PFSK-1 (cell line): ENCODE measurements around the gene KRT13.

Experiments used
- FOXP2 ChIP-seq: optimal IDR thresholded peaks from 2 replicates; pipeline ENCODE3; 2011; ENCODE audit warnings: borderline replicate concordance, control low read depth, inconsistent platforms; ENCODE audit not compliant: insufficient read depth; ENCODE audit errors: extremely low read length, extremely low read depth
- POLR2AphosphoS5 ChIP-seq: IDR thresholded peaks from 2 replicates; pipeline ENCODE4 v1.6.1; 2012; ENCODE audit warnings: low read depth, mild to moderate bottlenecking, control low read depth, low read length, moderate library complexity
- SIN3A ChIP-seq: IDR thresholded peaks from 2 replicates; pipeline ENCODE4 v1.6.1; 2012; ENCODE audit warnings: mild to moderate bottlenecking, low read length, moderate library complexity, borderline replicate concordance; ENCODE audit not compliant: insufficient read depth
- TAF1 ChIP-seq: IDR thresholded peaks from 2 replicates; pipeline ENCODE4 v1.6.1; 2012; ENCODE audit warnings: low read length, control low read depth, borderline replicate concordance; ENCODE audit not compliant: insufficient read depth
- TF ChIP-seq, protein P1 (sequence below), 2 experiments: IDR thresholded peaks; 2 replicates each; pipeline versions ENCODE4 v1.6.1 to v1.8.0; 2011 to 2012; ENCODE audit warnings: low read depth in 2 of 2, low read length in 2 of 2, control low read depth in 1 of 2, inconsistent platforms in 1 of 2, mild to moderate bottlenecking in 1 of 2, moderate library complexity in 1 of 2; ENCODE audit not compliant: insufficient read depth in 1 of 2

The KRT13 gene

DNA sequence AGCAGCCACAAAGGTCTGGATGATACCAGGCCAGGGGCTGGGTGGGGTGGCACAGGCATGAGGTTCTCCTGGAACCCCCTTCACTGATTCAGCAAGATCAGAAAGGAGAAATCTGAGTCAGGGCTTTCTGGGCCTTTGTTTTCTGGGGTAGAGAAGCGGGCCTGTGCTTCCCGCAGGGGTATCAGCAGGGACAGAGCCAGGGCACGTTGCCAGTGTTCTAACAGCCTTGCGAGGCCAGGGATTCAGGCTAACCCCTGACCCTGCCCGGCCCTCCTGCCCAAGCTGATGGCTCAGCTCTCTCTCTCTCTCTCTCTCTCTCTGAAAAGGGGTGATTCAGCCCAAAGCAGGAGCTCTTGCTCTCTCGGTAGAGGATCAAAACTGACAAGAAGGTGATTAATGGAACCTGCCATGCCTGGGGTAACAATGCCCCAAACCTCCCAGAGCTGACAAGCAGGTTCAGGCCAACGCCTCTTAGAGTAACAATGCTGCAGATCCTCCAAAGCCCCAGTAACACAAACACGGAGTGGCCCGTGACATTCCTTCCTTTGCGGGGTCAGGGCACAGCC, 2.0 kb upstream of the KRT13 start:
- TF ChIP-seq FOXP2, result no peak
- no peak for TF ChIP-seq POLR2AphosphoS5
- no peak for TF ChIP-seq SIN3A
- TF ChIP-seq, protein P1, sequence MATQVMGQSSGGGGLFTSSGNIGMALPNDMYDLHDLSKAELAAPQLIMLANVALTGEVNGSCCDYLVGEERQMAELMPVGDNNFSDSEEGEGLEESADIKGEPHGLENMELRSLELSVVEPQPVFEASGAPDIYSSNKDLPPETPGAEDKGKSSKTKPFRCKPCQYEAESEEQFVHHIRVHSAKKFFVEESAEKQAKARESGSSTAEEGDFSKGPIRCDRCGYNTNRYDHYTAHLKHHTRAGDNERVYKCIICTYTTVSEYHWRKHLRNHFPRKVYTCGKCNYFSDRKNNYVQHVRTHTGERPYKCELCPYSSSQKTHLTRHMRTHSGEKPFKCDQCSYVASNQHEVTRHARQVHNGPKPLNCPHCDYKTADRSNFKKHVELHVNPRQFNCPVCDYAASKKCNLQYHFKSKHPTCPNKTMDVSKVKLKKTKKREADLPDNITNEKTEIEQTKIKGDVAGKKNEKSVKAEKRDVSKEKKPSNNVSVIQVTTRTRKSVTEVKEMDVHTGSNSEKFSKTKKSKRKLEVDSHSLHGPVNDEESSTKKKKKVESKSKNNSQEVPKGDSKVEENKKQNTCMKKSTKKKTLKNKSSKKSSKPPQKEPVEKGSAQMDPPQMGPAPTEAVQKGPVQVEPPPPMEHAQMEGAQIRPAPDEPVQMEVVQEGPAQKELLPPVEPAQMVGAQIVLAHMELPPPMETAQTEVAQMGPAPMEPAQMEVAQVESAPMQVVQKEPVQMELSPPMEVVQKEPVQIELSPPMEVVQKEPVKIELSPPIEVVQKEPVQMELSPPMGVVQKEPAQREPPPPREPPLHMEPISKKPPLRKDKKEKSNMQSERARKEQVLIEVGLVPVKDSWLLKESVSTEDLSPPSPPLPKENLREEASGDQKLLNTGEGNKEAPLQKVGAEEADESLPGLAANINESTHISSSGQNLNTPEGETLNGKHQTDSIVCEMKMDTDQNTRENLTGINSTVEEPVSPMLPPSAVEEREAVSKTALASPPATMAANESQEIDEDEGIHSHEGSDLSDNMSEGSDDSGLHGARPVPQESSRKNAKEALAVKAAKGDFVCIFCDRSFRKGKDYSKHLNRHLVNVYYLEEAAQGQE (IDR thresholded peaks at IDR 0.05; ENCODE audit: insufficient read depth in 1 of 2, low read depth in 2 of 2, low read length in 2 of 2), result no peak
- TF ChIP-seq TAF1, result no peak

DNA sequence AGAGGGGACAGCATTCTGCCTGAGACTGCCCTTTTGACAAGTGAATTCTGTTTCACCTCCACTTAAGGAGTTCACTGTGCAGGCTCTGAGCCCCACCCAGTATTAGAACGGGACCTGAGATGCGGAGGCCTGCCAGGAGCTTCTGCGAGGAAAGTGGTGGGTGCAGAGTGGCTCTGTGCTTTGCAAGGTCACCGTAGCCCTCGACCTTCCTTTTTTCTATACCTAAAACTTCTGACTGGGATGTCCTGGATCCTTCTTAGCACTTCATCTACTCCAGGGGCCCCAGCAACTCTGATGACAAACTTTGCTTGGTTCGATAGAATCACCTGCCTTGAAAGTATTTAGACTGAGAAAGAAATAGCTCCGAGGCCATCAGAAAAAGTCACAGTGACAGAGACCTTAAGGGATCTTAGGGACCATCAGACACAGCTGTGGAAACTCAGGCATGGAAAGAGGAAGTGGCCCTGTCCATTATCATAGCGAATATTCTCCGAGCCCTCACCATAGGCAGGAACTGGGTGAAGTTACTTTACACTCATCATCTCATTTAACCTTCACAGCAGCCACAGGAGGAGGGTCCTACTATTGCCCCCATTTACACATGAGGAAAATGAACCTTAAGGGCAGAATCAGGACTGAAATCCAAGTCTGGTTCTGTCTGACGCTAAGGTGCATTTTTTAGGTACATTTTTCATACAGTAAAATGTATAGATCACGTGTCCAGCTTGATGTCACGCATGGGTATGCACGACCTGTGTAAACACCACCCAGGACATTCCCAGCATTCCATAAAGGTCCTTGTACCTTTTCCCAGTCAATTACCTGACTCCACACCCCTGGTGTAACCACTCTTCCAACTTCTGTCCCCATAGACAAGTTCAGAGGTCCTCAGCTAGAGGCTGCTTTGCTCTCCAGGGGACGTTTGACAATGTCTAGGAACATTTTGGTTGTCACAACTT, 676 bp upstream of the KRT13 start:
- TF ChIP-seq POLR2AphosphoS5, result no peak

DNA sequence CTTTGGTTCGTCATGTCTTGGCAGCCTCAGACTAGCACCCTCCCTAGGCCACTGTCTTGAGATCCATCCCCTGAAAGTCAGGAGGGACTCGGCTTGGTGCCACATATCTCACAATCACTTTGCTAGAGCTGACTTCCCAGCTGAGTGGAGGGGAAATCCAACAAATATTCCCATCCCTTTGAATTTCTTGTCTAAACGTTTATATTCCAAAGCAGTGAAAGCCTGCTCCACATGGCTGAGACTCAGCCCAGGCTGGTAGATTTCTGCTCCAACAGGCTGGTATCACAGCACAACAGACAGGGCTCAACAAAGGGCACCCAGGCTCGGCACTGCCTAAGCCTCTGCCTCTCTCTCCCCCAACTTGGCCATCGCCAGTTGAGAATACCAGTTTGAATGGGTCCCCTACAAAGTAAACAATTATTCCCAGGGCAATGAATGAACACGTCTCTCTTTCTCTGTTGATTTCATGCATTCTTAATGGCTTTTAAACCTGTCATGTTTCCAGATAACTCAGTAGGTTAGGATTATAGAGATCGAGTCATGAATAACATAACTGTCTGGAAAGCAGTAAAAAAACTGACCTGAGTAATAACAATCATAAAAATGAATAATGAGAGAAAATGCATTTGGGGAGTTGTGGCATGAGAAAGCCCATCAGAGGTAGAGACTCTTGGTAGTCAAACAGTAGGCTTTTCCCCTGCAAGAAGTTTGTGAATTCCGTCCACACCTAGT, 1.0 kb downstream of the KRT13 start:
- TF ChIP-seq TAF1, result no peak
- TF ChIP-seq SIN3A, result no peak
- no peak for TF ChIP-seq POLR2AphosphoS5
- TF ChIP-seq, protein P1 (IDR thresholded peaks at IDR 0.05; ENCODE audit: insufficient read depth in 1 of 2, low read depth in 2 of 2, low read length in 2 of 2), result no peak
- no peak for TF ChIP-seq FOXP2

DNA sequence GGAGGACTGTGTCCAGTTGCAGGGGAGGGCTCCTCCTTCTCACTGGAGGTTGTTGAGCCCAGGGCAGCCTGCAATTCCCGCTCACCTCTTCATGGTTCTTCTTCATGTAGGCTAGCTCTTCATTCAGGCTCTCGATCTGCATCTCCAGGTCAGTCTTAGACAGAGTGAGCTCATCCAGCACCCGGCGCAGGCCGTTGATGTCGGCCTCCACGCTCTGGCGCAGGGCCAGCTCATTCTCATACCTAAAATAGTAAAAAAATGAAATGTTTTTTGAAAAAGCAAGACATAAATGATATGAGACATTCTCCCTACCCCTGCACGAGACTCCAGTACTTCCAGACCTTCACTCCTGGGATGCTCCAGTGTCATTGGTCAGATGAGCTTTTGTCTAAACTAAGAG, 2.2 kb downstream of the KRT13 start:
- TF ChIP-seq SIN3A (no peak), TAF1 (no peak), FOXP2 (no peak)
- TF ChIP-seq, protein P1 (IDR thresholded peaks at IDR 0.05; ENCODE audit: insufficient read depth in 1 of 2, low read depth in 2 of 2, low read length in 2 of 2), result no peak

DNA sequence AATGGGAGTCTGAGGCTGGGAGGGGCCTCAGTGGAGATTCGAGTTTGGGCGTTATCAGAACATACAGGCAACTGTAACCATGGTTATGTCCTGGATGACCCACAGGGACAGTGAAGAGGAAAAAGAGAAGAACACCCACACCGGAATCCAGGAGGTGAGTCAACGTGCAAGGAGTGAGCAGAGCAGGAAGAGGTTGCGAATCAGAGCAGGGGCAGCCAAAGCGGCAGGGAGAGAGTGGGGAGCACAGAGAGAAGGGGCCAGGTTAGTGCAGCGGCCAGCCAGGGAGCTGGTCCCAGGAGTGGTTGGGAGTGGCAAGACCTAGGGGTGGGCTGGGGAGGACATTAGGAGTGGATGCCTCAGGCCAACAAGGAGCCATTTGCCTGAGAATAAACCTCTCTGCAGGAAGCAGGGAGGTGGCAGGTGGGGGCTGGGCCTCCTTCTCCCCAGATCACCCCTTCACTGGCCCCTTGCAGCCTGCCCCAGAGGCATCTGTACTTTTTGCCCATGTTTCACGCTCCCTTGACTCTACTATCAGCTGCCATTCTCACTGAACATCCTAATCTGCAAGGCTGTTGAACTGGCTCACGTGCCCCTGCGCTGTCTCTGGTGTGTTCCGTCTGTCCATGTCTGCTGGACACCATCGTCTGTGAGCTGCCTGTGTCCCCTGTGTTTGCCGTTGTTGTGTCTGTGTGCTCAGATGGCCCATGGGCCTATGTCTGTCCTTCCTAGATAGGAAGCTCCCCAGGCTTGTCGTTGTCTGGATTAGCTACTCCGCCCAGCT, 5.1 kb downstream of the KRT13 start:
- TF ChIP-seq POLR2AphosphoS5, result no peak
- TF ChIP-seq, protein P1 (IDR thresholded peaks at IDR 0.05; ENCODE audit: insufficient read depth in 1 of 2, low read depth in 2 of 2, low read length in 2 of 2), result no peak
- no peak for TF ChIP-seq TAF1
- no peak for TF ChIP-seq SIN3A
- no peak for TF ChIP-seq FOXP2
